Pons (tissue), 1 donor: ENCODE measurements around the gene SLC38A7.
A peak's percentile ranks its signal among the peaks of the same experiment; 100 is the strongest.
"Not testable (repeated sequence)": the region's sequence is repeated elsewhere in the genome, so short reads cannot be mapped to it uniquely, and the experiment has no call there.

Experiments
- DNase-seq: peaks from one replicate; pipeline ENCODE4 v3.0.0-alpha.2; 2016; ENCODE audit warnings: low spot score

The SLC38A7 gene

DNA sequence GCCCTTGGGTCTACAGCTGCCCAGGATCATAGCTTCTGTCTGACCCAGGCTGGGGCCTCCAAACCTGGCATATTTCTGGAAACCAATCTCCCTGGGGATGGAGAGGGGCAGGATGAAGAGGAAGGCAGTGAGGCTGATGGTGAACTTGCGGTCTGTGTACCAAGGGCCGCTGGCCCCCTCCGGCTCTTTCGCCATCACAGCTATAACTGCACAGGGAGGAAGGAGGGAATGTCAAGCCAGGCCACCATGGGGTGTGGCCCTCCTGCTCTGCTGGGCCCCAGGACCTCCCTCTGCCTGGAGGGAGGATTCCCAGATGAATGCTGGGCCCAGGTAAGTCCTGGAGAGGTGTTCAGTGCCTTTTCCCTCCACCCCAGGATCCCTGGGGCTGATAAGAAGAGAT is 6.3 kb downstream of the SLC38A7 start:
- no peak for DNase-seq

GRCh38 chr16:58670946-58671583 is 13.5 kb downstream of the SLC38A7 start:
- DNase-seq: no peak

GRCh38 chr16:58670177-58670576 is 14.4 kb downstream of the SLC38A7 start:
- DNase-seq: no peak

GRCh38 chr16:58665200-58665599 is 19.4 kb downstream of the SLC38A7 start:
- no peak for DNase-seq

- peak; percentile 90 for DNase-seq
Measured at GRCh38 chr16:58661199-58661830, 23.3 kb downstream of the SLC38A7 start.

GRCh38 chr16:58659911-58660310 is 24.7 kb downstream of the SLC38A7 start:
- not testable (repeated sequence) for DNase-seq

- no peak for DNase-seq
Measured at GRCh38 chr16:58658796-58659211, 25.8 kb downstream of the SLC38A7 start.

DNA sequence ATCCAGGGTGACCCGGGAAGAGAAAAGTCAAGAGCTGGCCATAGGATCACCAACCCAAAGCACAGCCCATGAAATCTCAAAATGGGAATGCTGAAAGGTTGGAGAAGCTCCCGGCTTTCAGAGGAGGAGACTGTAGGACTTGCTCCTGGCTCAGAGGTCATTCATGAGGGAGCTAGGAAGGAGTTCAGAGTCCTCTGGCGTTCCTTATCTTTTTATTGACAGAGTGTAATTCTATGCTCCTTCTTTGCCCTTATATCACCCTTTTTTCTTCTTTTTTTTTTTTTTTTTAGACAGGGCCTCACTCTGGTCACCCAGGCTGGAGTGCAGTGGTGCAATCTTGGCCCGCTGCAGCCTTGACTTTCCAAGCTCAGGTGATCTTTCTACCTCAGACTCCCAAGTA is 27.7 kb downstream of the SLC38A7 start:
- no peak for DNase-seq

DNA sequence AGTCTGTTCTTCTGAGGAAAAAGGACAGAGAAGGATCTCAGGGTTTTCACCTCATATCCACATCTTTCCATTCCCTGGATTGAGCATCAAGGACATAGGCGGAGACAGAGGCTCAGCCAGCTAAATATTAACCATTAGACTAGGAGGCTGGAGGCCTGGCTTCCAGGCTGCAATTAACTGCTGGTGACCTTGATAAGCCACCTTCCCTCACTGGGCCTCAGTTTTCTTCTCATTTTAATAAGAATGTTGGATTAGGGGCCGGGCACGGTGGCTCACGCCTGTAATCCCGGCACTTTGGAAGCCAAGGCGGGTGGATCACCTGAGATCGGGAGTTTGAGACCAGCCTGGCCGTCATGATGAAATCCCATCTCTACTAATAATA is 29.4 kb downstream of the SLC38A7 start:
- no peak for DNase-seq

GRCh38 chr16:58654560-58655214 is 29.9 kb downstream of the SLC38A7 start:
- no peak for DNase-seq

DNA sequence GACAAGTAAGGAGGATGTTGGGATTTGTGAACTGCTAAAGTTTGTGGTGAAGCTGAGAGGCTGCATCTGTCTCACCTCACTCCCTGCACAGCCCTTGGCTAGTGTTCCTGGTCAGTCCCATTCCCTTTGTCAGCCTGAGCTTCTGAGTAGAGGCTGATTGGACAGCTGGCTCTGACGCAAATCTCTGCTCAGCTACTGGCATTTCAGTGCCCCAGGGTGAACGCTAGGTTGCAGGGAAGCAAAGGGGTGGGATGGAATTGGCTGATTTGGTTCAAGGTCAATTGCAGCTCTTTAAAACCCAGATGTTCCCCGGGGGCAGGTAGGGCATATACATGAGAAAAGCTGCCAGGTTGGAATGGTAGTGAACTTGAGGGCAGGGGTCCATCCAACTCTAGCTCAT is 31.8 kb downstream of the SLC38A7 start:
- DNase-seq: no peak

DNA sequence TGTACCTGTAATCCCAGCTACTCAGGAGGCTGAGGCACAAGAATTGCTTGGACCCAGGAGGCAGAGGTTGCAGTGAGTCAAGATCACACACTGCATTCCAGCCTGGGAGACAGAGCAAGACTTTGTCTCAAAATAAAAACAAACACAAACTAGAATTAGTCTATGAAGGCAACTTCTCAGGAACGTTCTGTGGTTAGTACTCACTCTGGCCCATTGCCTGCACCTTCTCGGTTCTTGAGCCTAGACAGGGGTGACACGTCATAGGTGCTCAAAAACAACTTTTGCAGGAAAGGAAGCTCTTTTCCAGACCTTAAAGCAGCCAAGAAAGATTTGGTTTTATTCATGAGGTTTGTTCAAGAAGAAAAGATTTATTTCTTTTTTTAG is 32.6 kb downstream of the SLC38A7 start:
- DNase-seq: no peak

- DNase-seq: no peak
Measured at GRCh38 chr16:58649707-58650106, 34.9 kb downstream of the SLC38A7 start.

- no peak for DNase-seq
Measured at GRCh38 chr16:58647107-58647506, 37.5 kb downstream of the SLC38A7 start.

DNA sequence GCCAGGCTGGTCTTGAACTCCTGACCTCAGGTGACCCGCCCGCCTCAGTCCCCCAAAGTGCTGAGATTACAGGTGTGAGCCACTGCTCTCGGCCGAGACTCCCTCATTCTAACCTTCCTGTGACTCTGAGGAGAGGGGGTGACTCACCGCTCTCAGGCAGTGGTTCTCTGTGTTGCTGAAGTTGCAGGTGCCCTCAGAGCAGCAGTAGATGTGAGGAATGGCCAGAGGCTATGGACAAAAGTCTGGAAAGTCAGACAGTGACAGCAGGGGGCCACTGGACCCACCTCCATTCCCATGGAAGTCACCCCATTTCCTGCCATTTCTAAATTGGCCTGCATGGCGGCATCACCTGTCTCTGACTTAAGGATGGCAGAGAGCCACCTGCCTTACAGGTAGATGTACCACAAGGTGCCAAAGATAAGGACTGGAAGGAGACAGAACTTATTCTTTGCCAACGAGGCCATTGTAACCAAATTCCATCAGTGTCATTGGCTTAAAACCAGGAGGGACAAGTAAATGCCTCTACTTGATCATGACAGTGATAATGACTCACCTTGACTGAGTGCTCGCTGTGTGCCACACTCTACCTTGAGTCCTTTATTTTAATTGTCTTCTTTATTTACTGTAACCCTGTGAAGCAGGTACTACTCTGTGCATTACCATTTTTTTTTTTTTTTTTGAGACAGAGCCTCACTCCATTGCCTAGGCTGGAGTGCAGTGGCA is 39.6 kb downstream of the SLC38A7 start:
- no peak for DNase-seq

GRCh38 chr16:58644108-58644507 is 40.5 kb downstream of the SLC38A7 start:
- no peak for DNase-seq

GRCh38 chr16:58640949-58641348 is 43.6 kb downstream of the SLC38A7 start:
- no peak for DNase-seq

- DNase-seq: no peak
Measured at GRCh38 chr16:58639836-58640235, 44.7 kb downstream of the SLC38A7 start.

GRCh38 chr16:58639230-58639629 is 45.3 kb downstream of the SLC38A7 start:
- DNase-seq: no peak

DNA sequence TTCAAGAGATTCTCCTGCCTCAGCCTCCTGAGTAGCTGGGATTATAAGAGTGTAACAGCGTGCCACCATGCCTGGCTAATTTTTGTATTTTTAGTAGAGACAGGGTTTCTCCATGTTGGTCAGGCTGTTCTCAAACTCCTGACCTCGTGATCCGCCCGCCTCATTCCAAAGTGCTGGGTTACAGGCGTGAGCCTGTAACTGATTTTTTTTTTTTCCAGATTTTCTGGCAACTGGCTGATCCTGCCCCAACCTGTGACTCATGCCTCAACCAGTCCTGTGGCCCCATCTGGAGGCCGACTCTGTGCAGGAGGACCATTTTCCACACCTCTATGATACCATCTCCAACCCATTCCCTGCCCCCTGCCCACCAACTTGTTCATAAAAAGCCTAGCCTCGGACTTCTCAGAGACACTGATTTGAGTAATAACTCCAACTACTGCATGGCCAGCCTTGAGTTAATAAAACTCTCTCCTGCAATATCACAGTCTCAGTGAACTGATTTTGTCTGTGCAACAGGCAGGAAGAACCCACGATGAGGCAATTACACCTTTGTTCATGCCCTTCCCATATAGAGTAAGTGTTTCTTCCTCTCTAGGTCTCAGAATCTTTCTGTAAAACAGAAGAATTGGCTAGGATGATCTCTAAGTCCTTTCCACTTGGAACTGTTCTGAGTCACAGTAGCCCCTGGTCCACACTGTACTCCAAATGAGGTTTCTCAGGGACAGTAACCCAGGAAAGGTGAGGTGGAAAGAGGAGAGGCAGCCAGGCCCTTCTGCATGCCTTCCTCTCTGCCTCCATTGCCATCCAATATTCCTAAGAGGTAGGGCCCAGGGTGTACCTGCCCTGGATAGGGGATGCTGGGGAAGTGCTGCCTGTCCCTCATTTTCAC is 46.2 kb downstream of the SLC38A7 start:
- DNase-seq: no peak

GRCh38 chr16:58637021-58637420 is 47.5 kb downstream of the SLC38A7 start:
- DNase-seq: not testable (repeated sequence)

DNA sequence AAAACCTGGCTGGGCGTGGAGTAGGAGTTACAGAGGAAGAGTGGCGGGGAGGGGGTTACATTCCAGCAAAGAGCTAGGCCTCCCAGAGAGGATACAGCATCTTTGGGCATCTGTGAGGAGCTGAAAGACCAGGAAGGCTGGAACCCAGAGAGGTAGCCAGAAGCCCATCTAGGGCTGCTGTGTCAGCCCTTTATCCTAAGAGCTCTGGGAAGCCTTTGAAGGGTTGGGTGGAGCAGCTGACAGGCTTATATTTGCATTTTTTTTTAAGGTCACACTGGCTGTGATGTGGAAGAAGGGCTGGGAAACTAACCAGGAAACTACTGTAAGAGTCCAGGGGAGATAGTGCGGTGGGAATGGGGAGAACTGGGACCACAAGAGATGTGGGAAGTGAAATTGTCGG is 48.1 kb downstream of the SLC38A7 start:
- no peak for DNase-seq
